ENCODE results near the gene CLDN6.

GRCh38 chr16:3063625-3064386 lies 45.8 kb upstream of the CLDN6 start:
- TF ChIP-seq CTCF (IDR thresholded peaks at IDR 0.05) (no peak), POLR2A (IDR thresholded peaks at IDR 0.05) (no peak), POLR2AphosphoS5 (IDR thresholded peaks at IDR 0.05; ENCODE audit: insufficient read depth in 1 of 2, low read depth in 1 of 2) (no peak)

Measured in vagina (tissue), 2 donors.